SU-DHL-6 (cell line): ENCODE measurements around the gene SLX4IP.

ENCODE experiments used
- EZH2phosphoT487 ChIP-seq: fragments of 200-600 bp; sonication (generic), shearing (Covaris generic); conservative IDR thresholded peaks from 2 replicates; pipeline ENCODE4 v1.6.1; 2018; ENCODE audit warnings: mild to moderate bottlenecking, antibody characterized with exemption, low read length, moderate library complexity, mixed read lengths
- TF ChIP-seq, protein P1 (sequence below): fragments of 200-600 bp; sonication (generic); IDR thresholded peaks from one replicate; pipeline ENCODE4 v1.5.1; 2017; ENCODE audit warnings: antibody characterized with exemption, mild to moderate bottlenecking, low read length, moderate library complexity; ENCODE audit not compliant: insufficient read depth, poor library complexity, severe bottlenecking

GRCh38 chr20:10596710-10597121 is 161.6 kb downstream of the SLX4IP start:
- TF ChIP-seq, protein P1, sequence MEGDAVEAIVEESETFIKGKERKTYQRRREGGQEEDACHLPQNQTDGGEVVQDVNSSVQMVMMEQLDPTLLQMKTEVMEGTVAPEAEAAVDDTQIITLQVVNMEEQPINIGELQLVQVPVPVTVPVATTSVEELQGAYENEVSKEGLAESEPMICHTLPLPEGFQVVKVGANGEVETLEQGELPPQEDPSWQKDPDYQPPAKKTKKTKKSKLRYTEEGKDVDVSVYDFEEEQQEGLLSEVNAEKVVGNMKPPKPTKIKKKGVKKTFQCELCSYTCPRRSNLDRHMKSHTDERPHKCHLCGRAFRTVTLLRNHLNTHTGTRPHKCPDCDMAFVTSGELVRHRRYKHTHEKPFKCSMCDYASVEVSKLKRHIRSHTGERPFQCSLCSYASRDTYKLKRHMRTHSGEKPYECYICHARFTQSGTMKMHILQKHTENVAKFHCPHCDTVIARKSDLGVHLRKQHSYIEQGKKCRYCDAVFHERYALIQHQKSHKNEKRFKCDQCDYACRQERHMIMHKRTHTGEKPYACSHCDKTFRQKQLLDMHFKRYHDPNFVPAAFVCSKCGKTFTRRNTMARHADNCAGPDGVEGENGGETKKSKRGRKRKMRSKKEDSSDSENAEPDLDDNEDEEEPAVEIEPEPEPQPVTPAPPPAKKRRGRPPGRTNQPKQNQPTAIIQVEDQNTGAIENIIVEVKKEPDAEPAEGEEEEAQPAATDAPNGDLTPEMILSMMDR, result no peak
- no peak for TF ChIP-seq EZH2phosphoT487
